ENCODE results near the gene NFIB. TPM values are rescaled to one million over a fixed set of nuclear protein-coding genes. Genes with fewer than 3 reads are reported as not detected.

The NFIB gene
- total and polyA plus RNA-seq, 2 of the 8 experiments (the other 6 are each of a cell fraction or from before 2014, with no cell fraction given) = 2.6 to 13.1 TPM

DNA sequence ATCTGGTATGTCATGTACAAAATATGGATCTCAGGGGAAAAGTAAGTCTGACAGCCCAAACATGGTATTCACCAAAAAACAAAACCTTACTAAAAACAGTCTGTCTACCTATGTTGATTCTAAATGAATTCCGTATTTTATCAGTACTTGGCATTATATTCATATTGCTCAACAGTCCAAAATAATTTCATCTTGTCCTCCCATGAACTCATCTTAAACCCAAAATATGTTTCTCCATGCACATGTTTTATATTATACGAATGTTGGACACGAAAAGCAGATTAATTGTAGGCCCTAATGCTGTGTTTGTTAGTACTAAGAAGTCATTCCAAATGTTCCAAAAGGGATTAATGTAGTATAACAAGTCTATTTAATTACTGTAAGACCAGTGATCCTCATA lies 20.1 kb downstream of the NFIB start:
- no peak overlapping the region for H2BK15ac ChIP-seq (ENCODE audit: low read length)
- no peak overlapping the region for H2BK5ac ChIP-seq (ENCODE audit: low read depth, low read length)
- H3K4me1 ChIP-seq (replicated peaks in 1 of 4; ENCODE audit: control insufficient read depth in 3 of 4, insufficient read depth in 4 of 4, low read length in 3 of 4) = peaks cover 0 to 5% (median 3%) of the 10 kb centered on the region in 4 experiments; a peak in 3 of 7 replicates
- no peak overlapping the region for H3K56ac ChIP-seq (replicated peaks; ENCODE audit: insufficient read length, low read depth, low read length)
- H3K9ac ChIP-seq (replicated peaks in 1 of 4; ENCODE audit: extremely low read depth in 1 of 4, low read depth in 3 of 4, low read length in 3 of 4) = no peak overlapping the region
- ChIA-PET POLR2A (ENCODE audit: partially characterized antibody) (no interaction called here), CTCF (ENCODE audit: partially characterized antibody) (no interaction called here)
- H4K91ac ChIP-seq (replicated peaks; ENCODE audit: insufficient read length, low read length) = no peak overlapping the region
- no peak overlapping the region for H3K4me2 ChIP-seq (ENCODE audit: insufficient read depth in 1 of 2, low read depth in 2 of 2, low read length in 2 of 2)
- no peak overlapping the region for H3K14ac ChIP-seq (ENCODE audit: insufficient read length)
- no peak overlapping the region for H2AK5ac ChIP-seq (ENCODE audit: low read depth, low read length)
- 93% methylated on average over 3 of the region's 3 CpGs; no CpG with 5 or more reads in 1 of the 2 experiments for WGBS, 2 experiments (ENCODE audit: extremely low coverage in 1 of 2, insufficient coverage in 1 of 2, insufficient read length in 1 of 2, insufficient replicate concordance in 2 of 2, low coverage in 1 of 2, low lambda C conversion rate in 2 of 2, missing lambda C conversion rate in 1 of 2)
- H2BK12ac ChIP-seq (ENCODE audit: low read depth, low read length) = no peak overlapping the region
- H3K23ac ChIP-seq (ENCODE audit: insufficient read length) = no peak overlapping the region
- H3K18ac ChIP-seq (ENCODE audit: extremely low read depth, low read length) = no peak overlapping the region
- no peak for DNase-seq (ENCODE audit: low read depth in 1 of 2, low spot score in 2 of 2)
- no peak overlapping the region for H4K5ac ChIP-seq (ENCODE audit: insufficient read length, low read depth, low read length)
- no peak overlapping the region for H2AFZ ChIP-seq (ENCODE audit: low read length)
- H4K20me1 ChIP-seq (replicated peaks in 1 of 2; ENCODE audit: control insufficient read depth in 1 of 2, insufficient read depth in 2 of 2, low read length in 2 of 2) = no peaks in the 10 kb centered on the region
- no peak overlapping the region for H3K27ac ChIP-seq (ENCODE audit: low read depth, low read length)
- H3K4ac ChIP-seq (replicated peaks; ENCODE audit: insufficient read length, low read depth, low read length) = no peak overlapping the region
- no peak overlapping the region for H2BK120ac ChIP-seq (replicated peaks; ENCODE audit: low read depth, low read length)
- FAIRE-seq = no peak
- H3K79me1 ChIP-seq (ENCODE audit: low read depth, low read length) = no peaks in the 10 kb centered on the region
- peaks cover 0 to 26% of the 10 kb centered on the region in 2 experiments; a peak in 3 of 4 replicates for H3K79me2 ChIP-seq (ENCODE audit: control insufficient read depth in 1 of 2, insufficient read depth in 2 of 2, low read length in 2 of 2)
- H4K8ac ChIP-seq (ENCODE audit: extremely low read depth, insufficient read depth, low read length) = no peak overlapping the region
- H3K4me3 ChIP-seq (ENCODE audit: extremely low read depth in 1 of 4, insufficient read depth in 2 of 4, low read depth in 3 of 4, low read length in 4 of 4) = no peak overlapping the region
- no peaks in the 10 kb centered on the region for H3K27me3 ChIP-seq (replicated peaks in 1 of 4; ENCODE audit: control insufficient read depth in 3 of 4, extremely low read depth in 1 of 4, insufficient read depth in 3 of 4, low read length in 3 of 4)
- no peaks in the 10 kb centered on the region for H3K9me3 ChIP-seq (ENCODE audit: insufficient read depth in 2 of 2, low read depth in 1 of 2, low read length in 1 of 2)
- H3K23me2 ChIP-seq (ENCODE audit: low read depth, low read length) = no peaks in the 10 kb centered on the region
- H2BK20ac ChIP-seq (ENCODE audit: low read length) = no peak overlapping the region
- no peaks in the 10 kb centered on the region for H3K36me3 ChIP-seq (ENCODE audit: control insufficient read depth in 2 of 4, insufficient read depth in 4 of 4, low read length in 3 of 4)
- TF ChIP-seq CEBPB (IDR thresholded peaks at IDR 0.05; ENCODE audit: low read depth, low read length) (no peak), CBX8 (IDR thresholded peaks at IDR 0.05; ENCODE audit: borderline replicate concordance, low read depth, low read length) (no peak), EP300 (IDR thresholded peaks at IDR 0.05; ENCODE audit: borderline replicate concordance in 1 of 2, low read depth in 2 of 2, low read length in 2 of 2) (no peak), JUND (IDR thresholded peaks at IDR 0.05; ENCODE audit: low read length) (no peak), POU5F1 (IDR thresholded peaks at IDR 0.05; ENCODE audit: low read depth, low read length) (no peak), SIX5 (IDR thresholded peaks at IDR 0.05; ENCODE audit: low read depth, low read length) (no peak), POLR2AphosphoS5 (IDR thresholded peaks at IDR 0.05; ENCODE audit: low read depth, low read length) (no peak), POLR2A (IDR thresholded peaks at IDR 0.05; ENCODE audit: control extremely low read depth in 1 of 2, low read depth in 2 of 2, low read length in 2 of 2) (no peak), SUZ12 (IDR thresholded peaks at IDR 0.05; ENCODE audit: low read length) (no peak), SAP30 (IDR thresholded peaks at IDR 0.05; ENCODE audit: insufficient read depth, insufficient replicate concordance, low read length) (no peak), TCF12 (IDR thresholded peaks at IDR 0.05; ENCODE audit: low read depth, low read length) (no peak), GTF2F1 (IDR thresholded peaks at IDR 0.05; ENCODE audit: borderline replicate concordance, low read depth, low read length) (no peak), KDM1A (IDR thresholded peaks at IDR 0.05; ENCODE audit: borderline replicate concordance, low read length) (no peak)
- TF ChIP-seq, protein P1, sequence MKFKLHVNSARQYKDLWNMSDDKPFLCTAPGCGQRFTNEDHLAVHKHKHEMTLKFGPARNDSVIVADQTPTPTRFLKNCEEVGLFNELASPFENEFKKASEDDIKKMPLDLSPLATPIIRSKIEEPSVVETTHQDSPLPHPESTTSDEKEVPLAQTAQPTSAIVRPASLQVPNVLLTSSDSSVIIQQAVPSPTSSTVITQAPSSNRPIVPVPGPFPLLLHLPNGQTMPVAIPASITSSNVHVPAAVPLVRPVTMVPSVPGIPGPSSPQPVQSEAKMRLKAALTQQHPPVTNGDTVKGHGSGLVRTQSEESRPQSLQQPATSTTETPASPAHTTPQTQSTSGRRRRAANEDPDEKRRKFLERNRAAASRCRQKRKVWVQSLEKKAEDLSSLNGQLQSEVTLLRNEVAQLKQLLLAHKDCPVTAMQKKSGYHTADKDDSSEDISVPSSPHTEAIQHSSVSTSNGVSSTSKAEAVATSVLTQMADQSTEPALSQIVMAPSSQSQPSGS (IDR thresholded peaks at IDR 0.05; ENCODE audit: low read length) = no peak
